ENCODE measurements around the gene CDK5. TPM values are rescaled to one million over a fixed set of nuclear protein-coding genes. Genes with fewer than 3 reads are reported as not detected.

Gene CDK5
- total RNA-seq (1 to 10 TPM; 4.7 TPM), total RNA-seq (4.1 to 7.1 reads per million in 2 donors)

DNA sequence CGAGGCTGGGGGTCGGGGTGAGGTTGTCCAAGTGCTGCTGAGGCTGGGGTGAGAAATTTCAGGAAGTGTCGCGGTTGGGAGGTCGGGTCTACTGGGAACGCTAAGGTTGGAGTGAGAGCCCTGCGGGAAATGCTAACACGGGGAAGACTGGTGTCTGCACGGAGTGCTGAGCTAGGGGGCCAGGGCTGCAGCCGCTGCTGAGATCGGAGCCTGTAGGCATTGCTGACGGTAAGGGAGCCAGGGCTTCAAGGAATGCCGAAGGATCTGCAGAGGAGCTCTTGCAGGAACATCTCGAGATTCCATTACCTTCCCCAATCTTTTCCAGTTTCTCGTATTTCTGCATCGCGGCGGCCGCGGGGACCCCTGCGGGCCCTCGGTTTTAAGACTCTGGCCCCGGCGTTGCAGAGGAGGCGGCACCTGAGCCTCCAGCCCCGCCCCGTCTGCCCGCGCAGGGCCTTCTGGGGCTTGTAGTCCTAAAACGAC lies at the start of gene CDK5:
Gene CDK5, minus strand, starts transcription at position 392 of the 483 bp plus-strand sequence. Its CDS starts 49 bp downstream, at position 343.
- peak; percentile 4 for ATAC-seq
- peaks cover 36% of the 10 kb centered on the region for H3K4me1 Mint-ChIP-seq
- no peak for DNase-seq

DNA sequence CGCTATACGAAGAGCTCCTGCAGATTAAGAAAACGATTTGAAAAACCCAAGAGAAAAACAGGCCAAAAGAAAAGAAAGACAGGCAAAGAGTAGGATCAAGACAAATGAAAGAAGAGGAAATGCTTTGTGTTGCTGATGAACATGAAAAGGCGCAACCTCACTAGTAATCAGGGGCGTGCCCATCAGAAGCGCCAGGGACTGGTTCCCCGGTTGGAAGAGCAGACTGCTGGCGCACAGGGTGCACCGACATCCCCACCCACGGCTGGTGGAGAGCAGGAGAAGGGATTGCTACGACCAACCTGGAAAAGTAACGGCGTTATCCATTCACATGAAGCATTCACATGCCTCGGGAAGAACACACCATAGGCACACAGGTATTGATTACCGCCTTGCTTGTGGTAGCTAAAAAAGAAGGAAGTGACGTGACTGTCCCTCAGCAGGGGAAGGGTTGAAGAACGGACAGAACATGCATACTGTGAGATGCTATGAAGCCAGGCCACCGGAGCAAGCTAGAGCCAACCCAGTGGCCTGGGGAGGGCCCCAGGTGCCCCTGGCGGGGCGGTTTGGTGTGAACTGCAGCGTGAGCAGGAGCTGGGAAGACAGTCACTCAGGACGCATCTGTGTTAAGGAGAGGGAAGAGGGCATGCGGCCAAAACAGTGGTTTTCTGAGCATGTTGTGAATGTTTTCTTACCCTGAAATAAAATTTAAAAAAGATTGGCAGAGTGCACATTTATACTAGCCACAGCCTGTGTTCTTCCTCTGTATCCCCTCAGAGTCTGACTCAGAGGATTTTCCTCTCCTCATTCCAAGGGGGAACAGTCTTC lies 46.9 kb upstream of the CDK5 start:
- Mint-ChIP-seq H3K4me3 (no peak overlapping the region), H3K4me1 (peaks cover 7% of the 10 kb centered on the region), H3K27ac (no peak overlapping the region), H3K36me3 (ENCODE audit: low read depth) (peaks cover 4% of the 10 kb centered on the region), H3K27me3 (no peaks in the 10 kb centered on the region)
- no peaks in the 10 kb centered on the region for H3K9me3 ChIP-seq (ENCODE audit: control insufficient read depth, low read length, poor library complexity, severe bottlenecking)
- DNase-seq (no peak), ATAC-seq (no peak)

More for the DNA sequence above, at the start of gene CDK5:
- Mint-ChIP-seq H3K27ac (peak within 1 kb of the TSS; percentile 89), H3K4me3 (peak within 1 kb of the TSS; percentile 96), H3K36me3 (ENCODE audit: low read depth) (no peaks in the 10 kb centered on the region), H3K27me3 (peaks cover 3% of the 10 kb centered on the region)
- H3K9me3 ChIP-seq (ENCODE audit: control insufficient read depth, low read length, poor library complexity, severe bottlenecking), result no peaks in the 10 kb centered on the region

DNA sequence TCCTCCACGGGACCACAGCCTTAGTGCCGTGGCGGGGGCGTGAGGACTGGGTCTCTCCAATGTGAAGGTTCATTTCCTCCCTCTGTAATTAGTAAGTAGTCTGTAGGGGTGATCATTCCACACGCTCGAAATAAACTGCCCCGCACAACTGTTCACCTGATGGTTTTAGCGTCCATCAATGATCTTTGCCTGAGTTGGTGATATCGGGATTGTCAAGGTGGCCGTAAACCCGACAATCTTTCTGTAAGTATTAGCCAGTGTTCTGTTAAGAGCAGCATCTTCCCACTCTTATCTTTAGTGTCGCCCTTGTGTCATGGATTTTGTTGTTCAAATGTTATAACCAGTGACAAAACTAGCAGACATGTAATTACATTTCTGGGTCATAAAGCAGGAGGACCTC lies 46.3 kb upstream of the CDK5 start:
- peaks cover 5% of the 10 kb centered on the region for H3K4me1 Mint-ChIP-seq
- H3K9me3 ChIP-seq (ENCODE audit: control insufficient read depth, low read length, poor library complexity, severe bottlenecking), result no peaks in the 10 kb centered on the region
- no peak for ATAC-seq
- H3K27me3 Mint-ChIP-seq, result no peaks in the 10 kb centered on the region
- H3K27ac Mint-ChIP-seq, result no peak overlapping the region
- H3K36me3 Mint-ChIP-seq (ENCODE audit: low read depth), result peaks cover 4% of the 10 kb centered on the region
- no peak for DNase-seq
- H3K4me3 Mint-ChIP-seq, result no peak overlapping the region

DNA sequence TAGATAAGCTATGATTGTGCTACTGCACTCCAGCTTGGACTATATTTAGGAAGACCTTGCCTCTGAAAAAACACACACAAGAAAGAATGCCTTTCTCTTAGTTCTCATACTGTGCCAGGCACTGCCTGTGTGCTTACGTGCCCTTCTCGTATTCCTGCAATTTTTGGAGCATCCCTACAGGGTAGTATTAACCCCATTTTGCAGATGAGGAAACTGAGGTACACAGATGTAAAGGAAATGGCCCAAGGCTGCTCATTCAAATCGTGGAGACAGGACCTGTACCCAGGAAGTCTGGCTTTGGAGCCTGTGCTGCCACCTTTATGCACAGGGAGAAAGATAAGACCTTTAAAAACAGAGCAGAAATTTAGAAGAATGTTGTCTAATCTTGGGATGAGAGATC lies 45.3 kb upstream of the CDK5 start:
- no peak overlapping the region for H3K27ac Mint-ChIP-seq
- no peak for DNase-seq
- H3K36me3 Mint-ChIP-seq (ENCODE audit: low read depth), result peaks cover 4% of the 10 kb centered on the region
- no peaks in the 10 kb centered on the region for H3K27me3 Mint-ChIP-seq
- H3K9me3 ChIP-seq (ENCODE audit: control insufficient read depth, low read length, poor library complexity, severe bottlenecking), result no peaks in the 10 kb centered on the region
- no peak overlapping the region for H3K4me3 Mint-ChIP-seq
- ATAC-seq, result no peak
- H3K4me1 Mint-ChIP-seq, result peaks cover 5% of the 10 kb centered on the region

DNA sequence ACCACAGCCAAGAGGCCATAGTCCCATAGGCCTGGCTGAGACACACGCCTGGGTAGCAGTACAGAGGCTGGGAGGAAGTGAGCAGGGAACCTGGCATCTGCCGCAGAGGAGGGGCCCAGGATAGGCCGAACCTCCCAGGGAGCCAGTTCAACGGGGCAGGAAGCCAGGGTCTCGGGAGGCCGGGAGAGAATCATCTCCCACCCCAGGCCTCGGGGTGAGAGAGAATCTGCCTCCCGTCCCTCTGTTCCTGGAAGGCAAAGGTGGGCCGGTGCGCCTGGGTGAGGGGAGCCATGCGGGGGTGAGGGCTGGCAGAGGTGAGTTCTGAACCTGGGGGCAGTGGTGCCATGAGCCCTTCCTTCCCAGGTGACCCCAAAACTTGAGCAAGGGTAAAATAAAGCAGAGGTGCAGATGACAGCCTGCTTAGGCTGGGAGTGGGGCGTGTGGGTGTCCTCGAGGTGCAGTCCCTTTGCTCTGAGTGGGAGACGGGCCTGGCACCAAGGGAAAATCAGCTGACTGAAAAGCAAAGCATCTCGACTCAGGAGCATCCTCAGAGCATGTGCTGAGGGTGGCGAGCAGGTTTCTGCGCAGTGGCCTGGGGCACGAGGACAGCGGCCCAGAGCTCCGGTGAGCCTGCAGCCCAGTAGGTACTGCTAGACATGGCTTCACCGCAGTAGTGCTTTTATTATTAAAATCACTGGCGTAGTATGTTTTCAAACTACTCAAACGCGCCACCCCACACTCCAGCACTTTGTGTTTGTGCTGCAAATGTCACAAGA lies 44.1 kb upstream of the CDK5 start:
- H3K36me3 Mint-ChIP-seq (ENCODE audit: low read depth), result peaks cover 4% of the 10 kb centered on the region
- no peak overlapping the region for H3K27ac Mint-ChIP-seq
- H3K4me1 Mint-ChIP-seq, result peaks cover 5% of the 10 kb centered on the region
- no peak for DNase-seq
- H3K27me3 Mint-ChIP-seq, result no peaks in the 10 kb centered on the region
- no peaks in the 10 kb centered on the region for H3K9me3 ChIP-seq (ENCODE audit: control insufficient read depth, low read length, poor library complexity, severe bottlenecking)
- no peak for ATAC-seq
- no peak overlapping the region for H3K4me3 Mint-ChIP-seq

DNA sequence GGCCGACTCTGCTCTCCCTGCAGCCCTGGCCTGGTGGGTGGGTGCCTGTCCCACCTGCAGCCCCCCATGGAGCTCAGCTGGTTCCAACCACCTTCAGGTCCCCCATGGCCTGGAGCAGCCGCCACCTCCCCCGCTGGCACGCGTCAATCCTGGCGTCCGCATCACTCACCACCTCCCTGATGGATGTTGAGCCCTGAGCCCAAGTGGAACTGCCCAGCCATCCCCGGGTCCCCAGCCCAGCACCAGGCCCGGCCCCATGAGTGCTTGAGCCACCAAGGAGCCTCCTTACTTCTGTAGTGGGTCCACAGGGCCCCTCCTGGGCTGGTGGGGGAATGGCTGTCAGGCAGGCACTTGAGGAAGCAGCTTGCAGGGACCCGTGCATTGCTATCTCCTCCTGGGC lies 43.2 kb upstream of the CDK5 start:
- Mint-ChIP-seq H3K27me3 (no peaks in the 10 kb centered on the region), H3K4me1 (peaks cover 7% of the 10 kb centered on the region), H3K27ac (no peak overlapping the region), H3K4me3 (no peak overlapping the region), H3K36me3 (ENCODE audit: low read depth) (peaks cover 4% of the 10 kb centered on the region)
- no peak for ATAC-seq
- no peaks in the 10 kb centered on the region for H3K9me3 ChIP-seq (ENCODE audit: control insufficient read depth, low read length, poor library complexity, severe bottlenecking)
- no peak for DNase-seq

DNA sequence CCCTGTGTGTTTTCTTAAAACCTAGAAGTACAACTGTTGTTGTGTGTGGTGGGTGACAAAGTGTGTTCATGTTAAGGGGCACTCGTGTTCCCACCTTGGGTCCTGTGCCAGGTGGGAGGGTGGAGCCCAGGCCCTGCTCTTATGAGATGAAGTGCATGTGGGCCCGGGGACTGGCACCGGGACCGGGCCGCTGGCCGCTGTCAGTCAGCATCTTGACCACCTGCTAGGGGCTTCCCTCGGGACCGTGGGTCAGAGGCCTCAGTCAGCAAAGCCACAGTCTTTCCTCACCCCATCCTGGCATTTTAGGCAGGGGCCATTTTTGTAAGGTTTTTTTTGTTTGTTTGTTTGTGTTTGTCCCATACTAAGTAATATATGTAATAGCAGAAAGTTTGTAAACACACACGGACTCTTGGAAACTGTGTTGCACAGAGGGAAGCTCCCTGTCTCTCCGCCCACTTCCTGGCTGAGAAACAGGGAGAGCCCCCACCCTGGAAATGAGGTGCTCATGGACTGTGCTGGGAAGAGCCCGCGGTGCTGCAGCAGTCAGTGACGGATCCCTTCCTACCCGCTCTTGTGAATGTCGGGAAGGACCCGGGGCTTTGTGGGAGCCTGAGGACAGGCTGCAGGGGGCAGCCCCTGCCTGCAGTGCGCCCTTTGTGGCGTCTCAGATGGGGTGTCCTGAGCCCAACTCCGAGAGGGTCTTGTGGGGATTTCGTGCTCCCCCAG lies 42.0 kb upstream of the CDK5 start:
- H3K4me1 Mint-ChIP-seq, result peaks cover 14% of the 10 kb centered on the region
- no peaks in the 10 kb centered on the region for H3K9me3 ChIP-seq (ENCODE audit: control insufficient read depth, low read length, poor library complexity, severe bottlenecking)
- DNase-seq, result no peak
- no peak overlapping the region for H3K27ac Mint-ChIP-seq
- H3K4me3 Mint-ChIP-seq, result no peak overlapping the region
- no peak for ATAC-seq
- peaks cover 4% of the 10 kb centered on the region for H3K36me3 Mint-ChIP-seq (ENCODE audit: low read depth)
- no peaks in the 10 kb centered on the region for H3K27me3 Mint-ChIP-seq

DNA sequence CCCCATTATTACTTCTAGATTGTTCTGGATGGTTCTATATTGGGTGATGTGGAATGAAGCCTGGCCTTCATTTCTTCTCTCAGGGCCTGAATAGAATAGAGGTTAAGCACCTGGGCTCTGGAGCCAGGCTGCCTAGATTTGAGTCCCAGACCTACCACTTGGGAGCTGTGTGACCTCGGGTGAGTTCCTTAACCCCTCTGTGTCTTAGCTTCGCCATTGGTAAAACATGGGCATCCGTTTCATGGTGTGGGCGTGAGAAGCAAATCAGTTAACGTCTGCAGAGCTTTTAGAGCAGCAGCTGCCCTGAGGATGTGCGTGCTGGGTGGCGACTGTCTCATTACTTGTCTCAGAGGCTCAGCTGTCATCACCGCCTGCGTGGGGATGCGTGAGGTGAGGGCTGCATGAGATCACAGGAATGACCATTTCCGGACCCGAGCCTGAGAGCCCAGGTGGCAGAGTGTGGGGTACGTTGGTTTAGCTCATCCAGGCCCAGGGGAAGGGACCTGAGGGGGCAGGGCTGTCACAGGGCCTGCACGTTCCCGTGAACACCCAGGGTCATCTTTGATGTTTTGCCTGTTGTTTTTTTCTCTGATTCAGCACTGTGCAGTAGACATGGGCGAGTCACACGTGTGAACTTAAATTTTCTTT lies 38.3 kb upstream of the CDK5 start:
- H3K4me3 Mint-ChIP-seq, result no peak overlapping the region
- no peaks in the 10 kb centered on the region for H3K9me3 ChIP-seq (ENCODE audit: control insufficient read depth, low read length, poor library complexity, severe bottlenecking)
- no peaks in the 10 kb centered on the region for H3K36me3 Mint-ChIP-seq (ENCODE audit: low read depth)
- ATAC-seq, result peak; percentile 55
- H3K27ac Mint-ChIP-seq, result peak overlapping the region; percentile 69
- DNase-seq, result no peak
- H3K4me1 Mint-ChIP-seq, result peaks cover 18% of the 10 kb centered on the region
- H3K27me3 Mint-ChIP-seq, result no peaks in the 10 kb centered on the region

DNA sequence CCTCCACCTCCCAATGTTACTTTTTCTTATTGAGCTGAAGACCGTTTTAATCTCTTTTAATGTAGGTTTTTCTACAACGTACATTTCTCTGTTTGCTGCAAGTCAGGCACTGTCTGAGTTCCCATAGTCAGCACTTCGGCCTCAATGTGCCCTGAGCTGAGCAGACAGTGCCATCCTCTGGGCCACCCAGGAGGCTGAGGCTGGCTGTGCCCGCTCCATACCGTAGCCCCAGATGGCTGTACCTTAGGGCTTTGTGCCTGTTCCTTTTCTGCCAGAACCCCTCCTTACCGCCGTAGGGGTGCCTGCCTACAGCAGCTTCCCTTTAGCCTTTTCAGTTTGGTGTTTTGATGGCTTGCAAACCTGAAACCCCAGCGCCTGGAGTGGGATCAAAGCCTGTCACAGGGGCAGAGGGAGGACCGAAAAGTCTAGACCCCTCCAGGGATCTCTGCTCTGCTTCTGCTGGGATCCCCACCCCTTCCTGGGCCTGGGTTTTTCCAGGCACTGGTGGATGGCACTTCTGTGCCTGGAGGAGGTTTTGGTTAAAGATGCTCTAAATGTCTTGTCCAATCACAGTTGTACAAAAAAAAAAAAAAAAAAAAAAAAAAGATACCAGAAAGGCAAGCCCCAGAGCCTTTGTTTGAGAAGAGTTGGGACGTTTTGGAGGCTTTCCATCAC lies 37.6 kb upstream of the CDK5 start:
- ATAC-seq (peak; percentile 63), DNase-seq (no peak)
- Mint-ChIP-seq H3K27me3 (no peaks in the 10 kb centered on the region), H3K4me1 (peaks cover 18% of the 10 kb centered on the region), H3K36me3 (ENCODE audit: low read depth) (no peaks in the 10 kb centered on the region), H3K4me3 (peak overlapping the region; percentile 43), H3K27ac (peak overlapping the region; percentile 83)
- H3K9me3 ChIP-seq (ENCODE audit: control insufficient read depth, low read length, poor library complexity, severe bottlenecking), result no peaks in the 10 kb centered on the region

DNA sequence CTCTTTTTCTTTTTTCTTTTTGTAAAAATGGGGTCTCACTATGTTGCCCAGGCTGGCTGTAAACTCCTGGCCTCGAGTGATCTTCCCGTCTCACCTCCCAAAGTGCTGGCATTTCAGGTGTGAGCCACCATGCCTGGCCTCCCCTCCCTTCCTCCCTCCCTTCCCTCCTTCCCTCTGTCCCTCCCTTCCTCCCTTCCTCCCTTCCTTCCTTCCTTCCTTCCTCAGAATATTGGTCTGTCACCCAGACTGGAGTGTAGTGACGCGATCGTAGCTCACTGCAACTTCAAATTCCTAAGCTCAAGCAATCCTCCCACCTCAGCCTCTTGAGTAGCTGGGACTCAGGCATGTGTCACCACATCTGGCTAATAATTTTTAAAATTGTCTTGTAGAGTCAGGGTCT lies 37.0 kb upstream of the CDK5 start:
- Mint-ChIP-seq H3K27me3 (no peaks in the 10 kb centered on the region), H3K4me1 (peaks cover 20% of the 10 kb centered on the region), H3K27ac (peak overlapping the region; percentile 83), H3K36me3 (ENCODE audit: low read depth) (no peaks in the 10 kb centered on the region), H3K4me3 (no peak overlapping the region)
- no peak for DNase-seq
- no peak for ATAC-seq
- H3K9me3 ChIP-seq (ENCODE audit: control insufficient read depth, low read length, poor library complexity, severe bottlenecking), result no peaks in the 10 kb centered on the region

DNA sequence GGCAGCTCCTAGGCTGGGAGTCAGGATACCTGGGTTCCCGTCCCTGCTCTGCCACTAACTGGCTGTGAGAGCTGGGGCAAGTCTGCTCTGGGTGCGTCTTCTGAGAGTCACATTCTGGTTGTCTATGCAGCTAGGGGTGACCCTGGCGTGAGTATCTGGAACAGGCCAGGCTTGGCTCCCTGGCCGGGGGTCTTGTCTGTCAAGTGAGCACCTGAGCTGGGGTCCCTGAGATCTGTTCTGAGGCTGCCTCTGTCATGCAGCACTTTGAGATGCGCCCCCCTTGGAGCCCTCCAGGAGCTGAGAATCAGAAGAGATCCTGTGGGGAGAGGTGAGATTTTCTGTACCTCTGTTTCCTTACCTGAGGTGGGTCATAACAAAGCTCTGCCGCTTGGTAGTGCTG lies 36.1 kb upstream of the CDK5 start:
- H3K27me3 Mint-ChIP-seq, result no peaks in the 10 kb centered on the region
- H3K4me3 Mint-ChIP-seq, result no peak overlapping the region
- H3K27ac Mint-ChIP-seq, result no peak overlapping the region
- ATAC-seq (no peak), DNase-seq (no peak)
- peaks cover 24% of the 10 kb centered on the region for H3K4me1 Mint-ChIP-seq
- H3K36me3 Mint-ChIP-seq (ENCODE audit: low read depth), result no peaks in the 10 kb centered on the region
- no peaks in the 10 kb centered on the region for H3K9me3 ChIP-seq (ENCODE audit: control insufficient read depth, low read length, poor library complexity, severe bottlenecking)

DNA sequence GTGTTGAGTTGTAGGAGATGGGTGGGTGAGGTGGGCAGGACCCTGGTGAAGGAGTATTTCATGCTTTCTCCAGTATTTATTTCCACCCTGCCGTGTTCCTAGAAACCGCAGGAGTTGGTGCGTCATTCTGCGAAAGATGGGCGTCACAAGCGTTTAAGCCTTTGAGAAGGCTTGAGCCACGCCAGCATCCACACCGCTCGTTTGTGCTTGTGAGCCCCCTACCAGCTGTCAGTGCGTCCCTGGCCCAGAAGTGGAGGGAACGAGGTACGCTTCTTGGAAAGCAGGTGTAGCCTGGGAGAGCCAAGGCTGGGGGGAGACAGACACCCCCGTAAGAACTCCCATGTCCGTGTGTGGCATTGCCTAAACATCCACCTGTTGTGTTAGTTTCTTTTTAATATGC lies 34.3 kb upstream of the CDK5 start:
- DNase-seq, result no peak
- ATAC-seq, result no peak
- no peak overlapping the region for H3K27ac Mint-ChIP-seq
- H3K4me1 Mint-ChIP-seq, result peaks cover 28% of the 10 kb centered on the region
- H3K27me3 Mint-ChIP-seq, result no peaks in the 10 kb centered on the region
- no peaks in the 10 kb centered on the region for H3K9me3 ChIP-seq (ENCODE audit: control insufficient read depth, low read length, poor library complexity, severe bottlenecking)
- H3K4me3 Mint-ChIP-seq, result no peak overlapping the region
- H3K36me3 Mint-ChIP-seq (ENCODE audit: low read depth), result no peaks in the 10 kb centered on the region

Data from T-helper 17 cell (primary cell).